HuH-7.5 (cell line): ENCODE data around the gene ECPAS.
A peak's percentile ranks its signal among the peaks of the same experiment; 100 is the strongest.
"Not testable (repeated sequence)": the region's sequence is repeated elsewhere in the genome, so short reads cannot be mapped to it uniquely, and the experiment has no call there.

Source experiments
- DNase-seq: peaks from one replicate; pipeline ENCODE4 v3.0.0; 2011; ENCODE audit warnings: low spot score

ECPAS gene

DNA sequence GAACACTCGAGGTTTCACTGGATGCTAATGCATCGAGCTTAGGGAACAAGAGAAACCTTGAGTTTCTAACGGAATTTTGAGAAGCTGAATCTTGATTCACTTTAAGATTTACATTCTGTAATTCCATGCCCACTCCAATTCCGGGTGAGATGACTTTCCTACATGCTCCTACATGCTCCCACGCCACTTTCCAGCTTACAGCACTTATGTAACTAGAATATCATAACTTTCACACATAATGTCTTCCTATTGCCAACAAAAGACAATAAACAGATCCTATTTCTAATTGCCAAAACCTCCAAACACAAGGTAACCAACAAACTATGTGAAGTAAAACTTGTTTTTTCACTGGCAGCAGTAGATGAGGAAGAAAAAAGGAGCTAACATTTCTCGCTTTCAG lies 72.9 kb downstream of the ECPAS start:
- no peak for DNase-seq

DNA sequence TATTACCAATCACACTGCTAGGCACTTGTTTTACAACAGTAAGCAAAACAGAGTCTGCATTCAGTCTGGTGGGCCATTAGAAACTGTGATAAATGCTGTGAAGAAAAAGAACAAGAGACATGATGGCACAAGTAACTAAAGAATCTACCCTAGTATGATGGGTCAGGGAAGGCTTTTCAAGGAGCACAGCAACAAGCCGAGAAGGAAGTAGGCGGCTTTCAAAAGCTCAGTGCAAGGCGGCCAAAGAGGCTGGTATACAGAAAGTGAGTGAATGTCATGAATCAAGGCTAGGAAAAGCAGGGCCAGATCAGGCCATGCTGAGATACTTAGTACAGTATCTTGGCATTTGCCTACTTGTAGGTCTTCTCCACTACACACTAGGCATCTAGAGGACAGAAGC lies 76.4 kb downstream of the ECPAS start:
- no peak for DNase-seq

DNA sequence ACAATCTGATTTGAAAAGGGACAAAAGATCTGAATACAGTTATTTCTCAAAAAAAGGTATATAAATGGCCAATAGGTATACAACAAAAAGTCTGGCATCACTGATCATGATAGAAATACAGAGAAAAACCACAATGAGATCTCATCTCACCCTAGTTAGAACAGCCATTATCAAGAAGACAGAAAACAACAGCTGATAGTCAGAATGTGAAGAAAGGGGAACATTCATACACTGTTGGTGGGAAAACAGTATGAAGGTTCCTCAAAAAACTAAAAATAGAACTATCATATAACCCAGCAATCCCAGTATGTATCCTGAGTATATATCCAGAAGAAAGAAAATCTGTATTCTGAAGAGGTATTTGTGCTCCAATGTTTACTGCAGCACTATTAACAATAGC lies 78.5 kb downstream of the ECPAS start:
- no peak for DNase-seq

DNA sequence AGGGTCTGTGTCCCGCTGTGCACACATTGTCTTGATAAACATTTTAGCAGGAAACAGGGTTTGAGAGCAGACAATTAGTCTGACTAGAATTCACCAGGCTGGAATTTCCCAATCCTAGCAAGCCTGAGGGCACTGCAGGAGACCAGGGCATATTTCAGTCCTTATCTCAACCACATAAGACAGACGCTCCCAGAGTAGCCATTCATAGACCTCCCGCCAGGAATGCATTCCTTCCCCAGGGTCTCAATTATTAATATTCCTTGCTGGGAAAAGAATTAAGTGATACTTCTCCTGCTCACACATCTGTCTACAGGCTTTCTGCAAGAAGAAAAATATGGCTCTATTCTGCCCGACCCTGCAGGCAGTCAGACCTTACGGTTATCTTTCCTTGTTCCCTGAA lies 82.7 kb downstream of the ECPAS start:
- not testable (repeated sequence) for DNase-seq

DNA sequence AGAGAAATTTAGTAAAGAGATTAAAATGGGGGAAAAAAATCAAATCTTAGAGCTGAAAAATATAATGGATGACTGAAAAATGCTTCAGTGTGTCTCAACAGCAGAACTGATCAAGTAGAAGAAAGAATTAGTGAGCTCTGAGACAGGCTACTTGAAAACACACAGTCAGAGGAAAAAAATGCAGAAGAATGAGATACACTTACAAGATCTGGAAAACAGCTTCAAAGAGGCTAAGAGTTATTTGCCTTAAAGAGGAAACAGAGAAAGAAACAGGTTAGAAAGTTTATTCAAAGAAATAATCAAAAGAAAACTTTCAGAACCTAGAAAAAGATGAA lies 83.7 kb downstream of the ECPAS start:
- DNase-seq: no peak

DNA sequence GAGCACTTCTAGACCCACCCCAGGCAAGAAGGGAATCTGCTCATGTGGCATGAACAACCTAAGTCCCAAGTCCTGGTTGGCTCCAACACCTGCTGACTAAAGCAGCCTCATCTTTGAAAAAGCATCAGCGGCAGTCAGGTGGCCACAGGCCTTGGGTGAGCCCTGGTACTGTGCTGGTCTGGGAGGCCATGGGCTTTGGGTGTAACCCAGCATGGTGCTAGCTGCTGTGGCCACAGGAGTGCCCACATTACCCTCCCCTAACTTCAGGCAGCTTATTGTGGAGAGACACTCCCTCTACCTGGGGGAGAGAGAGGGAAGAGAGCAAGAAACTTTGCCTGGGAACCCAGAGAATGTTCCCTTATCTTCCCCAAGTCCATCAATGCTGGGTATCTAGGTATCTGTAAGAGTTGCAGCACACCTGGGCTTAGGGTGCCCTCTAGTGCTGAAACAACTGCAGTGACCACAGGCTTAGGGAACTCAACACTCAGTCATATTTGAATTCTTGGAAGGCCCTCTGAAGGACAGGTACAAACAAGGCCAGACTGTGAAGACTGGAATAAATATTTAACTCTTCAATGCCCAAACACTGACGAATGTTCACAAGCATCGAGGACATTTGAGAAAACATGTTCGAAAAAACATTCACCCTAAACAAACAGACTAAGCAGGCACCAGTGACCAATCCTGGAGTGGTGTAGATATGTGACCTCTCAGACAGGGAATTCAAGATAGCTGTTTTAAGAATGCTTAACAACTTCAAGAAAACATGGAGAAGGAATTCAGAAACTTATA lies 84.2 kb downstream of the ECPAS start:
- peak; percentile 8 for DNase-seq

DNA sequence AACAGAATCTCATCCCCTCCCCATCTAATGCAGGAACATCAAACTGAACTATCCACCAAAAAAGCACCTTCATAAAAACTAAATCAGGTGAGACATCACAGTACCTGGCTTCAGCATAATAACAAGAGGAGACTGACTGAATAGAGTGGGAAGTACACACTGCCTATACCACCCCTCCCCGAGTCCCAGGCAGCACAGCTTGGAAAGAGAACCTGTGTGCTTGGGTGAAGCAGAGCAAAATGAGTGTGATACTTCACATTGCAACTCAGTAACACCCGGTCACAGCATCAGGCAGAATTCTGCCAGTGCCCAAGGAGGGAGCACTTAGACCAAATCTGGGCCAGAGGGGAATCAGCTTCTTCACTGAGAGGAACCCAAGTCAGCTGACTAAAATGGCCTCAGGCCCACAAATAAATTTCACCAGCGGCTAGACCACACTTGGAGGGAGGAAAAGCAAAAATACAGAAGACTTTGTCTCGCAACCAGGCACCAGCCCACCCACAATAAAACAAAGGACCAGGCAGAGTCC lies 84.9 kb downstream of the ECPAS start:
- no peak for DNase-seq

DNA sequence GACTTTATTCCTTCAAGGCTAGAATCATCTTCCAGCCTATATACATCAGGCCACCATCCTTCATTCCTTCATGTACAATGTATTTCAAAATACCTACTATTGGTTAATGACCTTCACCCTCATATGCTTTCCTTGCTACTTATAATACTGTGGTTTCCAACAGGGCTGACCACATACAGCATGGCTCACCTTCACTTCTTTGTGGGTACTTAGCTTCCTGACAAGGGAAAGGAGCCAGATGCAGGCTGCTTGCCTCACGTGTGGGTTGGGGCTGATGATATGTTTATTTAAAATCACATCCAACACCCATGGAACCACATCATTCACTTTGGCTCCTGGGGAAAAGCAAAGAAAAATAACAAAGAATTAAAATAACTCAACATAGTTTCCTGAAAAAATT lies 90.2 kb downstream of the ECPAS start:
- no peak for DNase-seq

DNA sequence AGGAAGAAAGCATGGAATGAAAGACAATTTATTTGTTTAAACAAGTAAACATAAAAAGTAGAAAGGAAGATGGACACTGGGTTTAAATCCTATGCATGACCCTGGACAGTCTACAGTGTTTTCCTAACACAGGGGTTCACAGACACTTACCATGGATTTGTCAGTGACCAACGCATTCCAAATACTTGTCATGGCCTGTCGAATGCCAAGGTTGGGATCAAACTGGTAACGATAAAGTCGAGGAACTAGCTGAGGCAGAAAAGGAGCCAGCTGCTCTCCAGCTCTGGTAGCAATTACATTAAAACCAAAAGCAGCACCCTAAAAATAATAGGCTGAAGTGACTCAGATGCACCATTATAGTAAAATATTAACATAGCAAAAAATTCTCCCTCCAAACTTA lies 94.8 kb downstream of the ECPAS start:
- no peak for DNase-seq

DNA sequence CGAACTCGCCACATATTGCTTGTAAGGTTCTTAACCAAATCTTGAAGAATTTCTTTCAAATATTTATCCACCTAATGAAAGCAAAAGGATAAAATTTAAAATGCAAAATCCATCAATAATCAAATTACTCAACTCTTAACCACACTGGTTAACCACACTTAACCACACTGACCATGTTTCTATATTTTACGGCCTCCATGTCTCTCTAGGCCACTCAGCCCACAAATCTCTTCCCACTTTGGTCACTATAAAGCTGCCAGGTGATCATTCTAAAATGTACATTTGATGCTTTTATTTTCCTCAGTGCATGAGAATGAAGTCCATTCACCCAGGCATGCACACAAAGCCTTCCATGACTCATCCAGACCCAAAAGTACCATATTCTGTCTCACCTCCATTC lies 97.8 kb downstream of the ECPAS start:
- DNase-seq: no peak

DNA sequence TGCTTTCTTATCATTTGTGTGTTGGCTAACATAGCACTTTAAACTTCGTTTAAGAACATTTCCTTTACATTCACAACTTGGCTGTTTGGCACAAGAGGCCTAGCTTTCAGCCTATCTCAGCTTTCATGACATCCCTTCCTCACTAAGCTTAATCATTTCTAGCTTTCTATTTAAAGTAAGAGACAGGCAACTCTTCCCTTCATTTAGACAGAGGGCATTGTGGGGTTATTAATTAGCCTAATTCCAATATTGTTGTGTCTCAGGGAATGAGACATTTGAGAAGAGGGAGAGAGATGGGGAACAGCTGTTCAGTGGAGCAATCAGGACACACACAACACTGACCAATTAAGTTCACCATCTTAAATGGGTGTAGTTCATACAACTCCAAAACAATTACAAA lies 103.2 kb downstream of the ECPAS start:
- DNase-seq: no peak

DNA sequence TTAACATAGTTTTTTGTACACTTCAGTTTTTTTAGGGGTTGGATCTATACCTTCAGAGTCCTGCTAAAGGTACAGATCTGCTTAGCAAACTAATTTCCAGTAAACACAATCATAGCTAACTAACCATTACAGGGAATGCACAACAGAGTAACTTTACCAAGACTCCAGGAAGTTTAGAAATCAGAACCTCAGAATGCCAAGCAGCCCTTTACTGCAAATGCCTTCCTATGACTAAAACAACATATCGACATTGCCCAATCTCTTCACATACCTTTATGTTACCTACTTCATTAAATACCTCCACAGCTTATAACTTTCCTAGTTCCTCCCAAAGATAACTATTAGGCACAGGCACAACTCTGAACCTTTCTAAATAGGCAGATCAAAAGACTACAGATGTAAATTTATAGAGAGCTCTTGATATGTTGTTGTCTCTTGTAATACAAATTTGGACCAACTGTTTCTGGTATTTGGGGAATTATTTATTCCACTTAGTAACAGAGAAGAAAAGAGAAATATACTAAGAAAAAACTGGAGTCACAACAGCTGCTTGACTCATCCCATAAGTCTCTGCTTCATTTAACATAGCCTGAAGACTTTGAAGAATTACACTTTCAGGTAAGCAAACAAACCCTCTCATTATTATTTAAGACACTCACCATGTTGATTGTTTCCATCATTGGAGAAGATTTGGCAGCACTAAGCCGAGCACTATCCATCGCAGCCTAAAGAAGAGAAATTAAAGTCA lies 108.2 kb downstream of the ECPAS start:
- no peak for DNase-seq

DNA sequence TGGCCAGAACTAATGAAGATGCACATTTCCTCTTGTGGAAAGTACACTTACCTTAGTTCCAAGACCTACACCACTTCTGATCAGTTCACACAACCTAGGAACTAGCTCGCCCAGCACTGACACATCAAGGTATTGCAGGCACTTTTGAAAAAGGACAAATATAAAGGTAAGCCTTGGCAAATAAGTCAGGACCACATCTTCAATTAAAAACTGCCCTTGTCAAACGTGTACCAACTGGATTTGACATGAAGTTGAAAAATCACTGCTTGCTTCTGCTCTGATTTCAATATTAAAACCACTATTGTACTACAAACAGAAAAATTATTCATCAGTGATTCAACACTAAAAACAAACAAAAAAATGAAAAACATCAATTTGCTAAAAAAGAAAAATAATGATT lies 109.1 kb downstream of the ECPAS start:
- DNase-seq: no peak

DNA sequence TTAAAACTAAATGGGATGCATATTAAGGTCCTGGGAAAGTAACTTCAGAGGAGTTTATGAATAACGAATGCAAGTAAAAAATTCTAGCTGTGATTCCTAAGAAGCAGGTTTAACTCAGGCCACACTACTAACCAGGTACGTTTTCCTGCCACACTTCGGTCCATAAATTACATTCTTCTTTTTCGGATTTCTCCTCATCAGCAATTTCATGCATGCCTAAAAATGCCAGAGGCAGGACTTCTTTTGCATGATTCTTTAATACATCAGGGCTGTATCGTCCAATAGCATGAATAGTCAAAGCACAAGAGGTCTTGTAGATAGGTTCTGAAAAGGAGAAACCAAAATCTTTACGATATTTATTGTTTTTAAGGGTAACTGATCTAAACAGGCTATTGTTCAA lies 111.9 kb downstream of the ECPAS start:
- DNase-seq: no peak

DNA sequence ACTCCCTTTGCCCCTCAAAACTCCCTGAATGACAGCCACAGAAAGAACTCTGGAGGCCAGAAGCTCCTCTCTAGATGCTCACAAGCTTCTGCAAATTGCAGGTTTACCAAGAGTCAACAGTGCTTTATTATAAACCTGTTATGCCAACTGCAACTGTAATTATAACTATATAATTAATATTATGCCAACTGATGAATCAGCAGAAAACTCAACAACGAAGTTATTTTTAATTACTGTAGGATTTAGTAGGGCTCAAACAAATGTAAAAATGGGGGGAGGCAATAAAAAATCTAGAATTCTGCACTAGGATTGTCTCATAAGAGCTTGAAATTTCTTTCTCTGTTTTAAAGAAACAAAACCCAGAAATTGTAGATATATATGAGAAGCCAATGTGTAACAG lies 117.2 kb downstream of the ECPAS start:
- no peak for DNase-seq

DNA sequence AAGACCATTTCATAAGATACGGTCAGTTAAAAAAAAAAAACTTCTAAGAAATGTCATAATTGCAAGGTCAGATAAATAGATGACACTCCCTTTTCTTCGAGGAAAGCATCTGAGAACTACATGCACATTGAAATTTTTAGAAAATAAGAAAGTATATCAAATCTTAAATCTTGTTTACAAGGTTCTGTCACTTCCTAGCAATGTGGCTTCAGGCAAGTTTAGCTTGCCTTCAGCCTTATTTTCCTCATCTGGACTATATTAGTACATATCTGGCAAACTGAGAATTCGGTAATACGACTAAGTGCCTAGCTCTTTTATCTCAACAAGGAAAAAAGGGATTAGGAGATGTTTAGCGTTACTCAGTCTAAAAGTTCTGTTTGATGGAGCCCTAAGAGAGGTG lies 121.7 kb downstream of the ECPAS start:
- no peak for DNase-seq

DNA sequence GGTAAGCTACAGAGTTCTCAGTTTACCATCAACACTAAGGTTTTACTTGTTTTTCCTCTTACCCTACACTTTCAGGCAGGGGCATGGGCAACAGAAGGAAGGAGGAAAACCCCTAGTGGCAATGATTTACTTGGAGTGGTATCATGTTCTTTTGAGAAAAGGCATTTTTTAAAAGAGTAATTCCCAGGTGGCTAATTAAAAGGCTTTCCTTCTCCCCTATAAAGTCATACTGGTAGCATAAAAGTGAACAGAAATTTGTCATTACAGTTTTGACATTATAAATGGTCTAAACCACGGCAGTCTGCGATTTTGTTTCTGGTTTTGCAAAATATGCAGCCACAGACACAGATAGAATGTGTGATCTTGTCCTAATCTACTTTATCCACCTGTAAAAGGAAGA lies 123.3 kb downstream of the ECPAS start:
- DNase-seq: no peak

DNA sequence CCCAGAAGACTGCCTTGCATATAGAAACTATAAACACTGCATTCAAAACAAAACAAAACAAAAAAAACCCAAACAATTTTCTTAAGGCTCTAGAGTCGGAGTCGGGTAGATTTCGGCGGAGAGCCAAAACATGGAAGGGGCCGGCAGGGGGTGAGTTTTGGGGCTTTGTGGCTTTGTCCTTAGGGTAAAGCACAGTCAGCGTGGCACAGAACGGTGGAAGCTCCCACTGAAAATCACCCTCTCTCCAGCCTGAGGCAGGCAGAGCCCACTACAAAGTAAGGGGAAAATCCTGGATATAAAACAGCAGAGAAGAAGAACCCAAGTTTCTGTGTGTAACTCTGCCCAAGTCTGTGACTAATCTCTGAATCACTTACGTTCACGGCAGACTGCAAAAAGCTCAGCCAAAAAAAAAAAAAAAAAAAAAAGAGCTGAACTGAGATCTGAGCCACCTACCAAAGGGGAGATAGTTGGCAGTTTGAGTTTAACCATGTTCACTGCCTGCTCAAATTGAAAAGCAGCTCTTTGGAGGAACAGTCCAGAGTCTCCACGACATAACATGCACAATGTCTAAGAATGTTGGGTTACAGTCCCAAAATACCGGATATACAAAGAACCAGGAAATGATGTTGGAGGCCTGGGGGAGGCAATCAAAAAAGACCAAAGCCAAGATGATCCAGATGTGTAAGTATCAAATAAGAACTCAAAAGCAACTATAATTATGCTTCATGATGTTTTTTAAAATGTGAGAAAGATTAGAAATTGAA lies 127.5 kb downstream of the ECPAS start:
- DNase-seq: no peak

DNA sequence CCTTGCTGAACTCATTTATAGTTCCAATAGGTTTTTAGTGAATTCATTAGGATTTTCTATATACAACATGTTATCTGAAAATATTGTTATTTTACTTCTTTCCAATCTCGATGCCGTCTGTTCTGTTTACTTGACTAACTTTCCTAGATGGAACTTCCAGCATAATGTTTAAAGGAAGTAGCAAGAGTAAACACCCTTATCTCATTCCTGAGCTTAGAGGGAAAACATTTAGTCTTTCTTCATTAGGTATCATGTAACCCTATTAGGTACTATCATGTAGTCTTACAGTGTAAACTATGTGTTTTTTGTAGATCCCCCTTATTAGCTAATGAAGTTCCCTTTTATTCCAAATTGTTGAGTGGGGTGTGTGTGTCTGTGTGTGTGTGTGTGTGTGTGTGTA lies 131.6 kb downstream of the ECPAS start:
- no peak for DNase-seq

DNA sequence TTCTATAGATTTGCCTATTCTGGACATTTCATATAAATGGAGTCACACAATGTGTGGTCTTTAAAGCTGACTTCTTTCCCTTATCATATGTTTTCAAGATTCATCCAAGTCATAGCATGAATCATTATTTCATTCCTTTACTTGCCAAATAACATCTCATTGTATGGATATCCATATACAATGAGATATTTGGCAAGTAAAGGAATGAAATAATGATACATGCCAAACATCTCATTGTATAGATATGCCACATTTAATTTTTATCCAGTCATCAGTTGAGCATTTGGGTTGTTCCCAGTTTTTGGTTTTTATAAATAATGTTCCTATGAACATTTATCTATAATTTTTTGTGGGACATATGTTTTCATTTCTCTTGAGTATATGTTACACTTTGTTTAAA lies 133.6 kb downstream of the ECPAS start:
- no peak for DNase-seq

DNA sequence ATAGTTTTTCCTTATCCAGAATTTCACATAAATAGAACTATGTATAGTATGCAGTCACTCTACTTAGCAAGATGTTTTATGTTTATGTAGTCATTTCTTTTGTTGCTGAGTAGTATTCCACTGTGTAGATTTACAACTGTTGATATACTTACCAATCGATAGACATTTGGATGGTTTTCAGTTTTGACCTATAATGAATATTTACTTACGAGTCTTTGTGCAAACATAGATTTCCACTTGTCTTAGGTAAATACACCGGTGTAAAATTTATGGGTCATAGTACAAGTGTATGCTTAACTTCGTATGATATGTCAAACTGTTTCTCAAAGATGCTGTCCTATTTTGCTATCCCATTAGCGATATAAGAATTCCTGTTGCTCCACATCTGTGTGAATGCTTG lies 134.4 kb downstream of the ECPAS start:
- DNase-seq: no peak

DNA sequence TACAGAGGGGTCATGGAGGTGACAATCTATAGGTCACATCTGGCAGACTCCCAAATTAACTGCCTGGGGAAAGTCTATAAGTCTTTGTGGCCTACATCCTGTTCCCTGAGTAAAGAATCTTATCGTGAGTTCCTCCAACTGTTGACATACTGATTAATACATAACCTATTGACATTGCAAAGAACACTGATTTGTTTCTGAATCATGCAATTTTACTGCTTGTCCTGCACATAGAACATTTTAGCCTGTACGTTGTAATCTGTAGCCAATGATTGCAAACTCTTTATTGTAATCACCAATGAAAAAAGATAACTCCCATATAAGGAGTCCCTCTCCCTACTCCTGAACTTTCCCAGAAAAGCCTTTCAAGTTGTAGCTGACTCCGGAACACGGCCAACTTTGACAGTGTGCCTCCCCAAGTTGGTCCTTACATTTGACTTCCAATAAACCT lies 135.3 kb downstream of the ECPAS start:
- DNase-seq: no peak

DNA sequence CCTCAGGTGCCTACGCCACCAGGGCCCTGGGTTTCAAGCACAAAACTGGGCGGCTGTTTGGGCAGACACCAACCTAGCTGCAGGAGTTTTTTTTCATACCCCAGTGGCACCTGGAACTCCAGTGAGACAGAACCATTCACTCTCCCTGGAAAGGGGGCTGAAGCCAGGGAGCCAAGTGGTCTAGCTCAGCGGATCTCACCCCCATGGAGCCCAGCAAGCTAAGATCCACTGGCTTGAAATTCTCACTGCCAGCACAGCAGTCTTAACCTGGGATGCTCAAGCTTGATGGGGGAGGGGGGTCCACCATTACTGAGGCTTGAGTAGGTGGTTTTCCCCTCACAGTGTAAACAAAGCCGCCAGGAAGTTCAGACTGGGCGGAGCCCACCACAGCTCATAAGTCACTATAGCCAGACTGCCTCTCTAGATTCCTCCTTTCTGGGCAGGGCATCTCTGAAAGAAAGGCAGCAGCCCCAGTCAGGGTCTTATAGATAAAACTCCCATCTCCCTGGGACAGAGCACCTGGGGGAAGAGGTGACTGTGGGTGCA lies 149.8 kb downstream of the ECPAS start:
- DNase-seq: not testable (repeated sequence)
